Suppressor macrophage treated with lipopolysaccharide for 1 hour (primary cell): Measurements from ENCODE around the gene SLC35B3.
A peak's percentile ranks its signal among the peaks of the same experiment; 100 is the strongest.
"Not testable (repeated sequence)": the region's sequence is repeated elsewhere in the genome, so short reads cannot be mapped to it uniquely, and the experiment has no call there.

Source experiments
- DNase-seq, 3 donors: peaks; one replicate each; pipeline ENCODE4 v3.0.0-alpha.2; 2020 to 2022

SLC35B3 gene

GRCh38 chr6:8405946-8406345 lies 29.4 kb downstream of the SLC35B3 start:
- DNase-seq, result not testable (repeated sequence)

GRCh38 chr6:8402546-8402945 lies 32.8 kb downstream of the SLC35B3 start:
- DNase-seq, result no peak

GRCh38 chr6:8400663-8401062 lies 34.7 kb downstream of the SLC35B3 start:
- no peak for DNase-seq

- DNase-seq, result peak in 1 of 3 donors; percentile 1
Observed at GRCh38 chr6:8392569-8392968, 42.8 kb downstream of the SLC35B3 start.

GRCh38 chr6:8391934-8392333 lies 43.4 kb downstream of the SLC35B3 start:
- DNase-seq, result no peak

GRCh38 chr6:8389036-8389818 lies 46.1 kb downstream of the SLC35B3 start:
- DNase-seq, result no peak

- no peak for DNase-seq
Observed at GRCh38 chr6:8387942-8388437, 47.4 kb downstream of the SLC35B3 start.

- DNase-seq, result no peak
Observed at GRCh38 chr6:8383584-8383983, 51.8 kb downstream of the SLC35B3 start.

- no peak for DNase-seq
Observed at GRCh38 chr6:8382434-8382833, 52.9 kb downstream of the SLC35B3 start.

GRCh38 chr6:8375916-8376315 lies 59.4 kb downstream of the SLC35B3 start:
- no peak for DNase-seq
